Ishikawa (cell line): ENCODE measurements around the gene LETM1.

ENCODE experiments used
- NFIC ChIP-seq: IDR thresholded peaks from 2 replicates; pipeline ENCODE4 v1.6.1; 2012
- REST ChIP-seq: IDR thresholded peaks from 2 replicates; pipeline ENCODE4 v1.6.1; 2012; ENCODE audit warnings: low read depth, mild to moderate bottlenecking
- TF ChIP-seq, protein P1 (sequence below): IDR thresholded peaks from 2 replicates; pipeline ENCODE4 v1.6.1; 2012

DNA sequence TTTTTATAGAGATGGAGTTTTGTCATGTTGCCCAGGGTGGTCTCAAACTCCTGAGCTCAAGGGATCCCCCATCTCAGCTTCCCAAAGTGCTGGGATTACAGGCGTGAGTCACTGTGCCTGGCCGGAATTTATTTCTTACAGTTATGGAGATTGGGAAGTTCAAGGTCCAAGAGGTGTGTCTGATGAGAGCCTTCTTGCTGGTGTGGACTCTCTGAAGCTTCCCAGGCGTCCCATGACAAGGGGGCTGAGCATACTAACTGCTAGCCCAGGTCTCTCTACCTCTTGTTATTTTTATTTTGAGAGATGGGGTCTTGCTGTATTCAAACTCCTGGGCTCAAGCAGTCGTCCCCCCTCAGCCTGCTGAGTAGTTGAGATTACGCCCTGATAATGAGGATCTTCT is 12.3 kb upstream of the LETM1 start:
- TF ChIP-seq NFIC (no peak), REST (no peak)
- TF ChIP-seq, protein P1, sequence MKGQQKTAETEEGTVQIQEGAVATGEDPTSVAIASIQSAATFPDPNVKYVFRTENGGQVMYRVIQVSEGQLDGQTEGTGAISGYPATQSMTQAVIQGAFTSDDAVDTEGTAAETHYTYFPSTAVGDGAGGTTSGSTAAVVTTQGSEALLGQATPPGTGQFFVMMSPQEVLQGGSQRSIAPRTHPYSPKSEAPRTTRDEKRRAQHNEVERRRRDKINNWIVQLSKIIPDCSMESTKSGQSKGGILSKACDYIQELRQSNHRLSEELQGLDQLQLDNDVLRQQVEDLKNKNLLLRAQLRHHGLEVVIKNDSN: no peak
